ENCODE data around the gene FAM234A. TPM values are rescaled to one million over a fixed set of nuclear protein-coding genes. Genes with fewer than 3 reads are reported as not detected.

FAM234A gene
- total and polyA plus RNA-seq, 2 donors (not counting 3 experiments of a cell fraction or from before 2014, with no cell fraction given) = 70.4 to 89.4 TPM

GRCh38 chr16:191831-192230 is 42.8 kb upstream of the FAM234A start:
- Histone ChIP-seq H3K4me1 (ENCODE audit: control insufficient read depth, extremely low read depth, insufficient read depth, low read length) (no peaks in the 10 kb centered on the region), H3K9me1 (replicated peaks; ENCODE audit: control insufficient read depth, extremely low read depth, insufficient read depth, low read length) (no peaks in the 10 kb centered on the region), H3K4me2 (ENCODE audit: insufficient read depth, low read length) (no peak overlapping the region), H3K27ac (ENCODE audit: insufficient read depth, low read depth, low read length) (no peak overlapping the region), H3K79me2 (ENCODE audit: control insufficient read depth, insufficient read depth, low read length) (no peaks in the 10 kb centered on the region), H4K20me1 (replicated peaks; ENCODE audit: control insufficient read depth, extremely low read depth, insufficient read depth, low read length) (no peaks in the 10 kb centered on the region), H3K9me3 (replicated peaks; ENCODE audit: control insufficient read depth, insufficient read depth, low read length) (no peaks in the 10 kb centered on the region), H2AFZ (ENCODE audit: low read depth, low read length) (no peak overlapping the region), H3K9ac (replicated peaks; ENCODE audit: extremely low read depth, insufficient read depth, low read length) (no peak overlapping the region), H3K36me3 (ENCODE audit: control insufficient read depth in 2 of 2, extremely low read depth in 1 of 2, insufficient read depth in 2 of 2, low read length in 2 of 2) (peaks cover 24 to 61% of the 10 kb centered on the region in 2 experiments), H3K4me3 (replicated peaks in 1 of 3; ENCODE audit: insufficient read depth in 1 of 3, low read depth in 1 of 3, low read length in 3 of 3) (no peak overlapping the region), H3K27me3 (ENCODE audit: control insufficient read depth in 2 of 2, insufficient read depth in 2 of 2, low read length in 2 of 2) (no peaks in the 10 kb centered on the region)
- ChIA-PET CTCF (interaction anchor here (0.8 to 1.4 kb wide), 5 partner anchors 11 to 171 kb away, joined by 3 to 4 read pairs (median 3); partner anchors contain the start of gene HBQ1), POLR2A (interaction anchor here (0.6 kb wide), 1 partner anchor 9 kb away, joined by 6 read pairs; no protein-coding TSS in a partner anchor)
- DNase-seq (ENCODE audit: low read depth, low spot score) = no peak
- no TSS peak for BruUV-seq (replicated peaks)
- intact Hi-C loops (cut with micrococcal nuclease) (no loop called here), dilution Hi-C loops (cut with MboI; ENCODE audit: extremely low pct_ligation_motif_present, low sequenced_read_pairs) (no loop called here)
- no peak for FAIRE-seq
- TF ChIP-seq GATA2 (IDR thresholded peaks at IDR 0.05; ENCODE audit: insufficient read depth, insufficient read length, low read depth, low read length) (no peak), EZH2 (IDR thresholded peaks at IDR 0.05; ENCODE audit: borderline replicate concordance, low read depth, low read length, severe bottlenecking) (no peak), JUN (IDR thresholded peaks at IDR 0.05; ENCODE audit: borderline replicate concordance, insufficient read depth, insufficient read length, low read depth) (no peak)
- TF ChIP-seq, protein P1, sequence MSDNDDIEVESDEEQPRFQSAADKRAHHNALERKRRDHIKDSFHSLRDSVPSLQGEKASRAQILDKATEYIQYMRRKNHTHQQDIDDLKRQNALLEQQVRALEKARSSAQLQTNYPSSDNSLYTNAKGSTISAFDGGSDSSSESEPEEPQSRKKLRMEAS (IDR thresholded peaks at IDR 0.05; ENCODE audit: insufficient read depth, insufficient read length) = no peak

- no peak for TF ChIP-seq MYC (IDR thresholded peaks at IDR 0.05; ENCODE audit: low read depth, low read length)
- TF ChIP-seq EZH2 (IDR thresholded peaks at IDR 0.05; ENCODE audit: borderline replicate concordance, low read depth, low read length, severe bottlenecking) = no peak
Observed at GRCh38 chr16:192686-193085, 41.9 kb upstream of the FAM234A start.

More at GRCh38 chr16:192686-193085, 41.9 kb upstream of the FAM234A start:
- Histone ChIP-seq H3K79me2 (ENCODE audit: control insufficient read depth, insufficient read depth, low read length) (no peaks in the 10 kb centered on the region), H3K9me1 (replicated peaks; ENCODE audit: control insufficient read depth, extremely low read depth, insufficient read depth, low read length) (no peaks in the 10 kb centered on the region), H3K4me3 (replicated peaks in 1 of 3; ENCODE audit: insufficient read depth in 1 of 3, low read depth in 1 of 3, low read length in 3 of 3) (no peak overlapping the region), H3K4me1 (ENCODE audit: control insufficient read depth, extremely low read depth, insufficient read depth, low read length) (no peaks in the 10 kb centered on the region), H4K20me1 (replicated peaks; ENCODE audit: control insufficient read depth, extremely low read depth, insufficient read depth, low read length) (no peaks in the 10 kb centered on the region), H2AFZ (ENCODE audit: low read depth, low read length) (no peak overlapping the region), H3K9ac (replicated peaks; ENCODE audit: extremely low read depth, insufficient read depth, low read length) (no peak overlapping the region), H3K9me3 (replicated peaks; ENCODE audit: control insufficient read depth, insufficient read depth, low read length) (no peaks in the 10 kb centered on the region), H3K4me2 (ENCODE audit: insufficient read depth, low read length) (no peak overlapping the region), H3K36me3 (ENCODE audit: control insufficient read depth in 2 of 2, extremely low read depth in 1 of 2, insufficient read depth in 2 of 2, low read length in 2 of 2) (peaks cover 20 to 60% of the 10 kb centered on the region in 2 experiments), H3K27ac (ENCODE audit: insufficient read depth, low read depth, low read length) (no peak overlapping the region), H3K27me3 (ENCODE audit: control insufficient read depth in 2 of 2, insufficient read depth in 2 of 2, low read length in 2 of 2) (no peaks in the 10 kb centered on the region)
- BruUV-seq (replicated peaks) = no TSS peak
- FAIRE-seq (no peak), DNase-seq (ENCODE audit: low read depth, low spot score) (no peak)
- POLR2A ChIA-PET = no interaction called here
- intact Hi-C loops (cut with micrococcal nuclease) = no loop called here
- dilution Hi-C loops (cut with MboI; ENCODE audit: extremely low pct_ligation_motif_present, low sequenced_read_pairs) = no loop called here
- CTCF ChIA-PET = interaction anchor here (1.0 kb wide), 1 partner anchor 85 kb away, joined by 3 read pairs; no protein-coding TSS in a partner anchor

All from endothelial cell of umbilical vein (primary cell).